PC-9 (cell line): Measurements from ENCODE around the gene ITGAX. TPM values are rescaled to one million over a fixed set of nuclear protein-coding genes. Genes with fewer than 3 reads are reported as not detected.

Experiments
- BruUV-seq: library from RNA; stranded (reverse); fragments of 400-500 nt; replicated peaks from 2 replicates; lab custom pipeline; 2021; lab: Mats Ljungman, UMichigan
- CTCF ChIA-PET: fragments of 300-600 bp; sonication (Branson Sonifier 250); formaldehyde crosslinking; loops from one replicate; lab custom pipeline; 2022; ENCODE audit warnings: antibody characterized with exemption; lab: Charles Lee
- POLR2A ChIA-PET: fragments of 300-600 bp; sonication (Branson Sonifier 250); formaldehyde crosslinking; loops from one replicate; lab custom pipeline; 2022; ENCODE audit warnings: antibody characterized with exemption; ENCODE audit not compliant: unreplicated experiment; lab: Charles Lee
- DNase-seq, 2 experiments: peaks; one replicate each; pipeline versions ENCODE4 v3.0.0 to v3.0.0-alpha.2; 2015 to 2022; ENCODE audit warnings: mixed read lengths in 1 of 2
- H2AFZ ChIP-seq: fragments of 200-600 bp; sonication (generic); 2 replicates; pipeline ENCODE4 v1.8.1; 2017; ENCODE audit warnings: antibody characterized with exemption
- H3F3A ChIP-seq: fragments of 200-600 bp; sonication (generic); 2 replicates; pipeline ENCODE4 v1.8.1; 2017; ENCODE audit warnings: antibody characterized with exemption, mild to moderate bottlenecking, low read depth; ENCODE audit not compliant: insufficient read depth
- H3K27ac ChIP-seq: fragments of 200-600 bp; sonication (generic); 2 replicates; pipeline ENCODE4 v1.6.1; 2016; ENCODE audit warnings: mixed run types
- H3K27me3 ChIP-seq: fragments of 200-600 bp; sonication (generic); 2 replicates; pipeline ENCODE4 v1.6.1; 2016; ENCODE audit warnings: low read depth, mixed run types; ENCODE audit not compliant: insufficient read depth
- H3K36me3 ChIP-seq: fragments of 200-600 bp; sonication (generic); 2 replicates; pipeline ENCODE4 v1.6.1; 2016; ENCODE audit warnings: low read depth, mixed run types
- H3K4me1 ChIP-seq: fragments of 200-600 bp; sonication (generic); replicated peaks from 2 replicates; pipeline ENCODE4 v1.6.1; 2016; ENCODE audit warnings: mixed run types; ENCODE audit not compliant: insufficient read depth
- H3K4me2 ChIP-seq: fragments of 200-600 bp; sonication (generic); 2 replicates; pipeline ENCODE4 v1.6.1; 2017; ENCODE audit warnings: mixed run types
- H3K4me3 ChIP-seq: fragments of 200-600 bp; sonication (generic); 2 replicates; pipeline ENCODE4 v1.6.1; 2016; ENCODE audit warnings: mixed run types
- H3K79me2 ChIP-seq: fragments of 200-600 bp; sonication (generic); 2 replicates; pipeline ENCODE4 v1.6.1; 2017; ENCODE audit warnings: low read depth, mixed run types
- H3K9me2 ChIP-seq: fragments of 200-600 bp; sonication (generic); 2 replicates; pipeline ENCODE4 v1.8.1; 2017; ENCODE audit warnings: mild to moderate bottlenecking; ENCODE audit not compliant: insufficient read depth
- H3K9me3 ChIP-seq: fragments of 200-600 bp; sonication (generic); 2 replicates; pipeline ENCODE4 v1.8.1; 2016; ENCODE audit warnings: low read depth; ENCODE audit not compliant: insufficient read depth
- H4K20me1 ChIP-seq: fragments of 200-600 bp; sonication (generic); 2 replicates; pipeline ENCODE4 v1.8.1; 2017; ENCODE audit not compliant: insufficient read depth
- CTCF ChIP-seq: fragments of 200-600 bp; sonication (generic); conservative IDR thresholded peaks from 2 replicates; pipeline ENCODE4 v1.6.1; 2017; ENCODE audit warnings: mixed run types, antibody characterized with exemption, mild to moderate bottlenecking, moderate library complexity
- EZH2 ChIP-seq: fragments of 200-600 bp; sonication (generic); IDR thresholded peaks from 2 replicates; pipeline ENCODE4 v1.8.0; 2017; ENCODE audit warnings: antibody characterized with exemption, low read depth
- intact Hi-C: fragments of 100-400 bp; cut with micrococcal nuclease; formaldehyde crosslinking; loops from one replicate; pipeline ENCODE4 v1.10.0; 2022; ENCODE audit not compliant: unreplicated experiment
- total RNA-seq: library from RNA; stranded (reverse); gene quantifications from 2 replicates; pipeline ENCODE4 v1.2.3, GENCODE V29; 2021

ITGAX gene
- total RNA-seq, 1 experiment from 2014 or later = 1.1 TPM

GRCh38 chr16:31331141-31331764 lies 23.7 kb upstream of the ITGAX start:
- ChIA-PET POLR2A (no interaction called here), CTCF (no interaction called here)
- no peak for DNase-seq
- Histone ChIP-seq H4K20me1 (no peaks in the 10 kb centered on the region), H3K79me2 (no peaks in the 10 kb centered on the region), H3K4me3 (no peak overlapping the region), H3K27ac (no peak overlapping the region), H3K27me3 (peaks cover 29% of the 10 kb centered on the region), H3K9me3 (no peaks in the 10 kb centered on the region), H3F3A (no peaks in the 10 kb centered on the region), H3K4me2 (no peak overlapping the region), H3K36me3 (no peaks in the 10 kb centered on the region), H3K9me2 (no peaks in the 10 kb centered on the region), H3K4me1 (no peaks in the 10 kb centered on the region), H2AFZ (no peak overlapping the region)
- BruUV-seq = no TSS peak
- TF ChIP-seq EZH2 (no peak), CTCF (no peak)
- intact Hi-C loops = no loop called here

- intact Hi-C loops = loop anchor here (2.0 kb wide), 1 partner anchor 129 kb away; the partner anchor contains the start of gene PYCARD
- no peaks in the 10 kb centered on the region for H3K9me3 ChIP-seq
Measured at GRCh38 chr16:31331807-31332301, 23.1 kb upstream of the ITGAX start.

GRCh38 chr16:31332544-31332943 lies 22.4 kb upstream of the ITGAX start:
- H4K20me1 ChIP-seq = no peaks in the 10 kb centered on the region
- intact Hi-C loops = loop anchor here (2.0 kb wide), 1 partner anchor 130 kb away; the partner anchor contains the start of gene PYCARD
- TF ChIP-seq CTCF = no peak
- TF ChIP-seq EZH2 = no peak
- H3K9me3 ChIP-seq = no peaks in the 10 kb centered on the region
- peaks cover 42% of the 10 kb centered on the region for H3K27me3 ChIP-seq
- POLR2A ChIA-PET = no interaction called here
- H3K4me3 ChIP-seq = no peak overlapping the region
- H2AFZ ChIP-seq = no peak overlapping the region
- H3K4me1 ChIP-seq = no peaks in the 10 kb centered on the region
- no peaks in the 10 kb centered on the region for H3K9me2 ChIP-seq
- no TSS peak for BruUV-seq
- no peak overlapping the region for H3K27ac ChIP-seq
- no peak overlapping the region for H3K4me2 ChIP-seq
- no peak for DNase-seq
- CTCF ChIA-PET = no interaction called here
- H3F3A ChIP-seq = no peaks in the 10 kb centered on the region
- no peaks in the 10 kb centered on the region for H3K79me2 ChIP-seq
- H3K36me3 ChIP-seq = no peaks in the 10 kb centered on the region

More at GRCh38 chr16:31331807-31332301, 23.1 kb upstream of the ITGAX start:
- Histone ChIP-seq H3F3A (no peaks in the 10 kb centered on the region), H4K20me1 (no peaks in the 10 kb centered on the region), H3K36me3 (no peaks in the 10 kb centered on the region), H3K27me3 (peaks cover 35% of the 10 kb centered on the region), H3K4me2 (no peak overlapping the region), H3K4me3 (no peak overlapping the region), H3K4me1 (no peaks in the 10 kb centered on the region), H2AFZ (no peak overlapping the region), H3K27ac (no peak overlapping the region), H3K79me2 (no peaks in the 10 kb centered on the region), H3K9me2 (no peaks in the 10 kb centered on the region)
- ChIA-PET CTCF (no interaction called here), POLR2A (no interaction called here)
- DNase-seq = no peak
- BruUV-seq = no TSS peak
- TF ChIP-seq CTCF (no peak), EZH2 (no peak)
